GM21529 (cell line): ENCODE results near the gene GADL1.

Experiments
- ATAC-seq: cut with Tn5 transposase; IDR thresholded peaks from one replicate; pipeline ENCODE4 v1.9.1; 2021; ENCODE audit not compliant: unreplicated experiment

Gene GADL1

DNA sequence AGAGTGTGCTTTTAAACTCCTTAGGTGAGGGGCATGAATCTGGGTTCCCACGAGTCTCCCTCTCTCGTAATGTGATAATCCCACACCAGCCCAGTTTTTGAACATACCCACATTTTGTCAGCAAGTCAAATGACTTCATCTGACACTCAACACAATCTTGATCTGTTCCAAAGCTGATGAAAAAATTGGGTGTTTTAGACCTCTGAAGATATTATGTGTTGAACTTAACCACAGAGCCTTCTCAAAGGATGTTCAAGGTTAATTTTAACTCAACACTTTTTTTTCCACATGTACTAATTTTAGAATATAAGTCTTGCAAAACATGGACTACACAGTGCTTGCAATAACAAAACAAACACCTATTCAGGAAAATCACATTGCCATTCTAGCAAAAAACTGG lies 164.9 kb downstream of the GADL1 start:
- no peak for ATAC-seq

DNA sequence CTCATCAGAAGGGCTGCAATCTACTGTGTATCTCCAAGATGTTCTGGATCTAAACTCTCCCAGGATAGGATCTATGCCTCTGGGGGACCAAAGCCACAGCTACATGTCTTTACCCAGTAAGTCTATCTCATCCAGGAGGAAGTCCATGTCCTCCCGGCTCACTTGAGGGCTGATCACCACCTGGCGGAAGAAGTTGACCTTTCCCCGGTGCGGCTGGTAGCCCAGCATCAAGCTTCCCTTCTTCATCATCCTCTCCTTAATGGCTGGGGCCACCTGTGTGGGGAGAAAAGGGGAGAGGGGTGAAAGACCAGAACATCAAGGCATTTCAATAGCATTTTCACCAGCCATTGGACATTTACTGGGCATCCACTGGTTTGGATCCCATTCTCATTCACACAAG lies 166.3 kb downstream of the GADL1 start:
- ATAC-seq, result no peak

DNA sequence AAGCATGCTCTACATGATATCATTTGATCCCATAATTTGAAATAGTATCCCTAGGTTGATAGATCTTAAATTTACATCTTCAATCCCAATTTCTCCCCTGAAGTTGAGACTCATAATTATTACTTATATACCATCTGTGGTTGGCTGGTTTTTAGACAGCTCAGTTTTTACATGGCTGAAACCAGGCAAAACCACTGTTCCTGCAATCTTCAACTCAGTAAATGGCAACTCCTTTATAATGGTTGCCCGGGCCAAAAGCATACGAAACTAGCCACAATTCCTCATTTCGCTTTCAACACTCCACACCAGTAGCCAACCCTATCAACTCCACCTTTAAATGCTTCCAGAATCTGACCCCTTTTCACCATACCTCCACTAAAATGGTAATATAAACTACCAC lies 169.6 kb downstream of the GADL1 start:
- ATAC-seq, result no peak

DNA sequence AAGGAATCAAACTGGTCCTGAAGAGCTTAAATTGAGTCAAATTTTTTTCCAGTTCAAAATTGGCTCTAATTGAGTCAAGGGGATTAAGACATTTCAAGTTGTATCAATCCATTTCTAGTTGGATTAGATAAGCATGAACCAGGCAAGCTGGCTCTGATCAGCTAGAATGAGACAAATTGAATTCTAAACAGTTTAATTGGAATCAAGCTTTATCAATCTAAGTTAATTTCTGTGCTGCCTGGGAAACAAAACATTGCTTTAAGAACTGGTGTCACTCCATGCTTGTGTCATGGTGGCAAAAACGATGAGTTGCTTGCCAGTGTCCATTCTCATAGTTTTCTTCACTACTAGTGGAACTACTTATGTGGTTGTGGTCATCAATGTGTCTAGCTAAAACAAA lies 171.2 kb downstream of the GADL1 start:
- no peak for ATAC-seq

DNA sequence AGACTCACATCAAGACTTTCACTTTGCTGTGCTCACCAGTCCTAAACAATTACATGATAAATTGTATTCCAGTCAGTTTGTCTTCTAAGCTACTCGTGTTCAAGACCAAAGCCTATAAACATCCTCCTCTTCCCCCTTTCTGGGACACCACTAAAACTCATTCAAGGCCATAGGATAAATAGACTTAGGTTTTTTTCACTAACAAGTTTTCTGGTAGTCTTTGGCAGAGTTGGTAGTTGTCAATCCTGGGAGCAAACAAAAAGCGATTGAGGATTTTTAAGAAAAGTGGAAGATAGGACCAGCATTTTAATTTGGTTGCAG lies 173.2 kb downstream of the GADL1 start:
- ATAC-seq, result no peak

DNA sequence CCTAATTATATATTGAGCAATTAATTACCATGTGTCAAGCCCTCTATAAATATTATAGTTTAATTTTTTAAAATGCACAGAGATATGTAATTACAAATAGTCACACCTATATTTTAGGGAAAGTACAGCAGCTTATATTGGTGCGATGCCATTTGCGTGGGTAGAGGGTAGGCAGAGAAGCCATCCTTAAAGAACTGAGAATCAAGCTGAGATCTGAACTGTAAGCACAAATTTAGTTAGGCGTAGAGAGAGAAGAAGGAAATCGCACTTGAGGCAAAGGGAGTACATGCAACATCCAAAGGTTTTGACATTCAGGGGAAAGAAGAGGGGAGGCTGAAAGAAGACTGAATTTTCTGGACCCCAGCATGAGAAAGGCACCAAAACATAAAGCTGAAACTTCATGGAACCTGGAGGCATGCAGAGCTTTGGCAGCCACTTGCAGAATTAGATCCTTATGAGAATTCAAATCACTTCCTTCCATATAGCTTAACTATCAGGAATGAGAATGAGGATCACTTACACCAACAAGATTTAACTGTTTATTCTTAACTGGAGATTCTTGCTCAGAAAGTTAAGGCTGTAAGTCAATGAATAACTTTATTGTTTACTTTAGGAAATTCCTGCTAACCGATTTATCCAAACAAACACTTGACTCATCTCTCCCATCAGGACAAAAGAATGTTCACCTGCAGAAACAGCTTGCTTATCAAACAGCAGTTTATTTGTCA lies 173.7 kb downstream of the GADL1 start:
- no peak for ATAC-seq

DNA sequence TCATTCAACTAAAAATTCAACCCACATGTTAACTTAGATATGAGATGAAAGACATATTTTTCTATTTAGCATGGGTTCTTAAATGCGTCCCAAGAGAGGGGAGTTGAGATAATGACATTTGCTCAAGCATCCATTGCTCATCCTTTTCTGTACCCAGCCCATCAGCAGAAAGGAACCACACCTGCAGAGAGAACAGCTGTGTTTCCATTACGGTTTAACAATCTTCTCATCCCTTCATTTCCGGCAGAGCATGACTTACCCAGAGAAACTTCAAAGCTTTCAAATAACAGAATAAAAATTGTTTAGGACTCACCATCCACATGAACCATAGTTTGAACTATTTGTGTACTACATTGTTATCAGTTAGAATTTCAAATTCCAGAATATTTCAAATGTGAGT lies 174.9 kb downstream of the GADL1 start:
- ATAC-seq, result no peak

DNA sequence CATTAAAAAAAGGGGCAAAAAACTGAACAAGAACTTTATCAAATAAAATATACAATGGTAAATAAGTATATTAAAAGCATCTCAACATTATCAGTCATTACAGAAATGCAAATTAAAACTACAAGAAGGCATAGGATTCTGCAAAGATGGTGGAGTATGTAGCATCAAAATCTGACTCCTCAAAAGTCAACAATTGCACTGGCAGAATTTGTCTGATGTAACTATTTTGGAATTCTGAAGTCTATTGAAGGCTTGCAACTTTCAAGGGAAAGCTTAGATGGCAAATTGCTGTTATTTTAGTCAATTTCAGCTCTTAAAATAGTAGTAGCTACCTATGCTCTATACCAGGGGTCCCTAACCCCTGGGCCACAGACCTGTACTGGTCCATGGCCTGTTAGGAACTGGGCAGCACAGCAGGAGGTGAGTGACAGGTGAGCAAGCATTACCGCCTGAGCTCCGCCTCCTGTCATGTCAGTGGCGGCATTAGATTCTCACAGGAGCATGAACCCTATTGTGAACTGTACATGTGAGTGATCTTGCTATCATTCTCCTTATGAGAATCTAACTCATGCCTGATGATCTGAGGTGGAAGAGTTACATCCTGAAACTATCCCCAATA lies 180.5 kb downstream of the GADL1 start:
- no peak for ATAC-seq

DNA sequence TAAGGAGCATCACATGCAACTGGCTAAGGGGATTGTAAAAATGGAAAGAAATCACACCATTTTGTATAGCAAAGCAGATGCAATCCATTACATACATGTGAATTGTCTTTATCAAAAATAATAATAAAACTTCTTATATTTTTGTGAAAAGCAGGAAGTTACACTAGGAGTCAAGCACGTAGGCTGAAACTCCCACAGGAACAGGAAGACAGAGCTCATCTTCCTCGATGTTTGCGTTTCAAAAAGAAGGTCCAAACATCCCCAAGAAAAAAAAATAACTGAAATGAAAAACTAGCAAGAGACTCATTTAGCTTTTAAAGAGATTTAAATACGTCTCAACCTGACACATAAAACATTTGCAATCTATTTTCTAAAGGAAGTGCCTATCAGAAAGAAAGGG lies 181.5 kb downstream of the GADL1 start:
- no peak for ATAC-seq

DNA sequence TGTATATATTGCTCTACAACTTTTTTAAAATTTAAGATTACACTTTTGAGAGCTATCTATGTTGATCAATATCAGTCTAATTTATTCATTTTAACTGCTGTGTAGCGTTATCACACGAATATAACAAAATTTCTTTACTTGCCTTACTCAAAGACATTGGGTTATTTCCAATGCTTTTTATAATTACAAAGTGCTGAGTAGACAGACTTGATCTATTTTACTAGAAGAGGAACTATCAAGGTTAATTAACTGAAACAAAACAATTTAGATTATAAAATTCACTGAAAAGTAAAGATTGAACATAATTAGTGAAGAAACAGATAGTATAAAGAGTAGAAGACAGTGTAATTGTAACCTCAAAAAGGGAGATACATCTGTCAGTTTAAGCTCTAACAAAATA lies 182.6 kb downstream of the GADL1 start:
- ATAC-seq, result no peak

DNA sequence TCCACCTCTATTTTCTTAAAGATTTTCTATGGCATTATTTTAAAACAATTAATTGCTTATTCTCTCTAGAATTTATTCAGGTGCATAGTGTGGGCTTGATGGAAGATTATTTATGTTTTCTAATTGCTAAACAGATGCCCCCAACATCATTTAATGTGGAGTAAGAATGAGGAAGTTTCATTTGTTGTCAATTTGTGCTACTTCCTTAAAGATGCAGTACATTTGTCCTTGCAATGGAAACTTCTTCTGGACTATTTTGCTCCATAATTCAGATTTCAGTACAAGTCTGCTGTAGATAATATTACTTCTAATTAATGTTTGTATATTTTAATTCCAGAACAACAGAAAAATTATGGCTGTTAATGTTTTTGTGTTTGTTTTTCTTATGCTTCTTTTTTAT lies 183.3 kb downstream of the GADL1 start:
- ATAC-seq, result no peak

DNA sequence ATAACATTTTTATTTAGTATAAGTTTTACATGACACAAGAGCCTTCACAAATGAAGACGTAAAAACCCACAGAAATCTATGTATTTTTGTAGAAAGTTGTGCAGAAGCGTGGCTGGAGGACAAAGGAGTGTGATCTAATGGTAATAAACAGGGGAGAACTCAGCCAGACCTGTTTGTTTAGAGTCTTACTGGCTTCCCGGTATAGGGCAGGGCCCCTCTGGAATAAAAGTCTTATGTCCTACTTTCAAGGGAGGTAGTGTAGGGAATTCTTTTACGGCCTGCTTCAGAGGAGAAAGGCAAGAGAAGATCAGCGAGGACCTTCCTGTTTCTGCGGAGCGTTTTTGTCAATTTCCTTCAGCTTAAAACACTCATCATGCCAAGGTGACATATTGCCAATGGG lies 184.4 kb downstream of the GADL1 start:
- ATAC-seq, result no peak

DNA sequence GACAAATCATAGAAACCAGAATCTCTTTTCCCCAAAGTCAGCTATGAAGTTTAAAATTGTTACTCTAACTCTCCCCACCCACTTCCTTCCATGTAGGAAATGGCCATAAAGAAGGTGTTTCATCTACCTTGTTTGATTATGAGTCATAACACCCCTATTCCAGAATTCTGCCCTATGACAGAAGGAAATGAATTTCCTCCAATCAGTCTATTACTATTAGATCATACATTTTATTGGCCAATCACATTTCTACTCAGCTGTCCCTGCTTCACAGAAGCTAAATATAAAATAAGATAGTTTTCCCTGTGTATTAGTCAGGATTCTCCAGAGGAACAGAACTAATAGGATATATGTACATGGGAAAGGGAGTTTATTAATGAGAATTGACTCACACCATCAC lies 186.0 kb downstream of the GADL1 start:
- no peak for ATAC-seq

DNA sequence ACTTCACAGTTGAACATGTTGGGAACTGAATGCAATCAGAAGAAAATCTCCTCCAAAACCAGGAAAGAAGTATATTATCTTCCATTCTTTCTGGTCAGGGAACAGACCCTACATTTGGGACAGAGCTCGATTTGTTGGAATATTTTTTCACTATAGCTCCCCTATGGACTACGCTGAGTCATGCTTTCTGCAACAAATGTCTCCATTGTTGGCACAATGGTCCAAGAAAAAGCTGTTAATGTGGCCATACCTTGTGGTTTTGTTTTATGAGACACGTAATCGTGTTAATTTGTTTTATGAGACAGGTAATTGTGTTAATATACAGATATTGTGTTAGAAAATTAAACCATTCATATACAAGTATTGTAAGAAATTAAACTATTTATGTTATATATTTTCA lies 186.6 kb downstream of the GADL1 start:
- ATAC-seq, result no peak

DNA sequence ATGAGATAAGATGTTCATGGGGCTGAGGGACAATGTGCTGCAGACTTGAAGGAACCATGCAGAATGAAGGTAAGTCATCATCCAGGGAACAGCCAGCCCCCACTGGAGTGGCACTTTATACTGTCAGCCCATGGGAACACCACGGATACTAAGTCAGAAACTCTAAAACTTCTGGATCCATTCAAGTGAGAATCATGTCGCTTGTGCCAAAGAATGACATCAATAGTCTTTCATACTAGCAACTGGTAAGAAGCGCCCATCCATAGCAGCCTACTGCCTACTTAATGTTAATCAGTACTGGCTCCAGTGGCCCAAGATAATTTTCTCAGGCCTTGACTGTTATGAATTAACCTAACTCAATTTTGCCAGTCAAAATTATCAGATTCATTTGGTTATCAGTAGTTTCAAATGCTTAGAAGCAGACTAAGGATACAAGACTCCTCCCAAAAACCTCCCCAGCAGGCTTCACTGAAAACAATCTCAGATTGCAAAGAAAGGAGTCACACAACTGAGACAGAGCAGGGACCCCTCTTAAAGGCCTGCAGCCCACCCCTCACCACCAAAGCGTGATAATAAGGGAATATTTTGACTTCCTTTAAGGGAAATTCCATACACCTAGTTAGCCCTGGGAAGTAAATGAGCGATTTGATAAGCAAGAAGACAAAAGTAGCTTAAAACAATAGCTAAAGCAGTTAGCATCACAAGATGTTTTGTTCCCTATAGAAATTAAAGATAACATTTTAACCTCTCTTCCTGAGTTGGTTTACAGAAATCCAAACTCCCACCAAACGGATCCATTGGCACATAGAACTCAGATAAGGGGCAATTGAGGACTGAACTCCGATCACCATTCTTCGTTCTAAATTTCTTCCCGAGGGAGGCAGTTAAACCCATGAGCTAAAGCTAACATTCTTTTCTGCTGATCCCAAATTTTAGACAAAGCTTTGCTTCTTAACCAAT lies 189.2 kb downstream of the GADL1 start:
- ATAC-seq, result no peak

DNA sequence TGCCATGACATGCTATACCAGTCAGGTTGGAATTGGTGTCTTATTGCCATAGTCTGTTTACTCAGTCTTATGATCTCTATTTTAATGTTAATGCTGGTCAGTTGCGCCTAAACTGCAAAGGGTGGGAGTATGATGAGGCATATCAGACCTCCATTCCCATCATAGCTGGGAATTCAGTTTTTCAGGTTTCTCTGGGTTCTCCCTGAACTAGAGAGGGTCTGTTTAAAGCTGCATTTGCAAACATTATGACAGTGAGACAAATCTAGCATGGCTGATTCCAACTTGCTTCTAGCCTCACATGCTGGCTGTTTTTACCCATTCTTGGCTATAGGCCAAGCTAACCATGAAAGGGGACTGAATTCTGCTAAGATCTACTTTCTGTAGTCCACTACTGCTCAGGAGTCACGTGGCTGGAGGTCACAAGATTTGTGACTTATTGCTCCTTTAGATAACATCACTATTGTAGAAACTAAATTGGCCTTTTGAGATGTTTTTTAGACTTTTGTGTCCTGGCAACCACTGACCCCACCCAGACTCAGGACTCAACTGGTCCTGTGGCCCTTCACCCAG lies 191.5 kb downstream of the GADL1 start:
- no peak for ATAC-seq

DNA sequence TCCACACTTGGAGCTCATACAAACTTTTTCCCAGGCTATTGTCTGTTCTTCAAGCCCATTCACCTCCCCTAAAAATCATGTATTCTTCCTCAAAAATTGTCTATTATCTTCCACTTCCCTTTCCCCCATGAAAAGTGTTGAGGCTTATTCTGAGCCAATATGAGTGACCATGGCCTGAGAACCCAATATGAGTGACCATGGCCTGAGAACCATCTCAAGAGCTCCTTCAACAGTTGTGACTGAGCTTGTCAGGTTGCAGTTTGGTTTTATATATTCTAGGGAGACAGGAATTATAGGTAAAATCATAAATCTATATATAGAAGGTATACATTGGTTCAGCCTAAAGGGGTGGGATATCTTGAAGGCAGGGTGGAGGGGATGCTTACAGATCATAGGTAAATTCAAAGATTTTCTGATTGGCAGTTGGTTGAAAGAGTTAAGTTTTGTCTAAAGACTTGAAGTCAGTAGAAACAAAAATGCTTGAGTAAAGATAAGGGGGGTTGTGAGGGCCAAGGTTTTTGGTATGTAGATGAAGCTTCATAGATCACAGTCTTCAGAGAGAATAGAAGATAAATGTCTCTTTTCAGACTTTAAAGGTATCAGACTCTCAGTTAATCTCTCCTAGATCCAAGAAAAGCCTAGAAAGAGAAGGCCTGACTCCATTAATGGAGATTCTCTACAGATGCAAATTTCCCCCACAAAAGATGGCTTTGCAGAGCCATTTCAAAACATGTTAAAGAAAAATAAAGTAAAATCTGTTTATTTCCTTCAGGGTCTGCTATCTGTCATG lies 192.2 kb downstream of the GADL1 start:
- no peak for ATAC-seq

DNA sequence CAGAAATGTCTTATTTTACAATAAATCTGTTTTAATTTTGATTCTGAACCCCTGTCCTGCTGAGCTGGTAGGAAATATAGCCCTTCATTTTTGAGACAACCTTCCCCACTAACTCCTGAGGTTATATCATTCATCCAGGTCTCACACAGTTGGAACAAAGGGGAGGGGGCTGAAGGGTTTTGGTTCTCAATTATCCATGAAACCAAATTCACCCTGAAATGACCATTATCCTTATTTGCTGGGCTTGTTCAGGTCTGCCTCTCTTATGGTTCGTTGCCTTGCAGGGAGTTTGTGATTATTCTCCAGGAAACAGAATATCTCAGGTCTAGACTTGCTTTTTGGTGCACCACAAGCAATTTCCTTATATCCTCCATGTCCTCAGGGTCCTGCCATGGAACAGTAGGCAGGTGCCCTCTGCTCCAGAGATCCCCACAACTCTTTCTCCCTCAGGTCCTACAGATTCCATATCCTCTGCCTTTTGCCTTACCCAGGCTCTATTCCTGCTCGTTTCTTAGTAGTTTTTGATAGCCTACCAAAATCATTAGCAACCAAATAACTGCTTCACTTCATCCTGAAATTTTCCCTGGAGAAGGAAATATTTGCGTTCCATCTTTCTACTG lies 193.6 kb downstream of the GADL1 start:
- no peak for ATAC-seq

DNA sequence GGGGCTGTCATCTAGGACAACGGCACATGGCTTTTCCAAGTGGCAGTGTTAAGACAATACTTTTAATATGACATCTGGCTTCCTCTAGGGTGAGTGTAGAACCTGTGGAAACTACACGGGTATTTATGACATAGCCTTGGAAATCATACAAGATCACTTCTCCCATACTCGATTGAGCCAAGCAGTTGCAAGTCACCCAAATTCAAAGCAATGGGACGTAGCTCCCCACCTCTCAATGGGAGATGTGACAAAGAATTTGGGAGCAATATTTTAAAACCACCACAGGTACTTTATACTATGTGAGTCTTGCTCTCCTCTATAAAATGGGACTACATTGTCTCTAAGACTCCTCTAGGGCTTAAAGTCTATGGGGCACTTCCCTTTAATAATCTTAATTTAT lies 194.5 kb downstream of the GADL1 start:
- ATAC-seq, result no peak

DNA sequence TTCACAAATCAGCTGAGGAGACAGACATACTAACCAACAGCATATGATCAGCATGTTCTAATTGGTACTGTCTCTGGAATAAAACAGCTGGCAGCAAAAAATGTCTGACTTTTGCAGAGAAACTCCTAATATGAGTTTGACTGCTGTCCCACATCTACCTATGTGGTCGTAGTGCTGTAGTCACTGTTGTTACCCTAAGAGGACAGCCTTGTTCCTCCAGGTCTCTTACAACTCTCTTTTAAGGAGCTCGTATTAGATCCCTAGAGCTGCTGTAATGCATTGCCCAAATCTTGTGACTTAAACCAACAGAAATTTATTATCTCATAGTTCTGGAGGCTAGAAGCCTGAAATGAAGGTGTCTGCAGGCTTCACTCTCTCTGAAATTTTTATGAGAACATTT lies 195.9 kb downstream of the GADL1 start:
- ATAC-seq, result no peak

DNA sequence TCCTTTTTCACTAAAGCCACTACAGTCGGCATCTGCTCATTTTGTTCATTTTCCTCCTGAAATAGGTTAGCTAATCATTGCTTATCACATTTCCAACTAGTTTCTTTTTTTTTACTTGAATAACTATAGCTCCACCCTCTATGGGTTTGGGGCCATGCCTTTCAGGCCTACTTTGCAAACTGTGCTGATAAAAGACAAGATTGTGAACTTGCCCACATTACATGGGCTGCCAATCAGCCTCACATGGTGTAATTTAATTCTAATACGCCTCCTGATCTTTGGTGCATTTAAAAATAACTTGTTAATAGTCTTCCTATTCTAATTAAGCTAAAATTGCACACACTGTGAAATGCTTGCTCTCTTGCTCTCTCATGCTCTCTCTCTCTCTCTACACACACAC lies 197.6 kb downstream of the GADL1 start:
- ATAC-seq, result no peak
